Testis (tissue), 3 donors: ENCODE results near the gene PXDN. TPM values are rescaled to one million over a fixed set of nuclear protein-coding genes. Genes with fewer than 3 reads are reported as not detected.
A peak's percentile ranks its signal among the peaks of the same experiment; 100 is the strongest.

ENCODE experiments used
- DNase-seq: peaks from one replicate; pipeline ENCODE4 v3.0.0-alpha.2; 2019
- H3K27ac ChIP-seq, 2 donors: fragments of 200-600 bp; sonication (generic); one replicate each; pipeline ENCODE4 v1.5.1; 2019
- H3K27me3 ChIP-seq: fragments of 200-600 bp; sonication (generic); one replicate; pipeline ENCODE4 v1.5.1; 2019
- H3K36me3 ChIP-seq: fragments of 200-600 bp; sonication (generic); one replicate; pipeline ENCODE4 v1.5.1; 2017; ENCODE audit warnings: low read depth; ENCODE audit errors: missing control alignments
- H3K4me1 ChIP-seq: fragments of 200-600 bp; sonication (generic); one replicate; pipeline ENCODE4 v1.5.1; 2019
- H3K4me3 ChIP-seq, 2 donors: fragments of 200-600 bp; sonication (generic); one replicate each; pipeline ENCODE4 v1.5.1; 2017 to 2019
- H3K9me3 ChIP-seq: fragments of 200-600 bp; sonication (generic); one replicate; pipeline ENCODE4 v1.5.1; 2017
- POLR2A ChIP-seq: fragments of 450-650 bp; IDR thresholded peaks from one replicate; pipeline ENCODE4 v1.6.1; 2017; ENCODE audit warnings: antibody characterized with exemption, mild to moderate bottlenecking, moderate library complexity
- WGBS, 2 donors: methylation state at CpG; one replicate each; pipeline ENCODE4 v1.1.5; 2018; 5-methylcytosine and 5-hydroxymethylcytosine counted together
- intact Hi-C: fragments of 100-400 bp; cut with DNase I; formaldehyde crosslinking; loops from one replicate; pipeline ENCODE4 v1.15.1; 2023; ENCODE audit warnings: low total_unique reads
- polyA plus RNA-seq: library from polyadenylated mRNA; stranded (reverse); fragments of 350-450 nt; fragmentation: Illumina TruSeq; extraction: RNeasy Lipid Tissue Mini Kit (QIAGEN cat#74804); gene quantifications from one replicate; pipeline ENCODE4 v1.2.3, GENCODE V29; 2014; ENCODE audit warnings: low read depth, low replicate concordance; ENCODE audit not compliant: insufficient read depth
- total RNA-seq, 2 donors: library from RNA; depleted of rRNA; stranded (reverse); fragments of >200 nt; gene quantifications; one replicate each; pipeline ENCODE4 v1.2.3, GENCODE V29; 2016
- TF ChIP-seq, protein P1 (sequence below), 3 experiments: fragments of 450-650 bp in 2 of 3; fragments of 200-600 bp in 1 of 3; sonication (generic) in 1 of 3; IDR thresholded peaks; one replicate each; pipeline ENCODE4 v1.5.1; 2016 to 2019; ENCODE audit warnings: antibody characterized with exemption in 3 of 3, mild to moderate bottlenecking in 2 of 3, moderate library complexity in 1 of 3

The PXDN gene
- total and polyA plus RNA-seq, 3 donors from 2014 or later: 26.7 to 41.8 (median 33.8) TPM

DNA sequence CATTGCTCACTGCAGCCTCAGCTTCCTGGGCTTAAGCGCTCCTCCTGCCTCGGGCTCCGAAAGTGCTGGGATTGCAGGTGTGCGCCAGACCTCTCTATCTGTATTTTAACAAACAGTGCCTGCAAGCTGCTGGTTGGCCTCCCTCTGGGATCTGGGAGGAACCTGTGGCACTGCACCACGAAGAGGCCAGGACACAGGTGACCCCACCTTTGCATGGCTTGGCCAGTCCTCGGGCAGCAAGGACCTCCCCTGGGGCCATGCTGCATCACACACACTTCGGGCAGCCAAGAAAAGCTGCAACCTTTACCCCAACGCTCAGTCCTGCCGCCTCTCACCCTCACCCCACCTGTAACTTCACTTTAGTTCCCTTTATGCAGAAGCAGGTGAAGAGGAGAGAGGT, 70.0 kb downstream of the PXDN start:
- Histone ChIP-seq H3K9me3 (no peaks in the 10 kb centered on the region), H3K27me3 (no peaks in the 10 kb centered on the region), H3K27ac (no peak overlapping the region), H3K4me3 (no peak overlapping the region), H3K4me1 (no peaks in the 10 kb centered on the region), H3K36me3 (no peaks in the 10 kb centered on the region)
- TF ChIP-seq, protein P1, sequence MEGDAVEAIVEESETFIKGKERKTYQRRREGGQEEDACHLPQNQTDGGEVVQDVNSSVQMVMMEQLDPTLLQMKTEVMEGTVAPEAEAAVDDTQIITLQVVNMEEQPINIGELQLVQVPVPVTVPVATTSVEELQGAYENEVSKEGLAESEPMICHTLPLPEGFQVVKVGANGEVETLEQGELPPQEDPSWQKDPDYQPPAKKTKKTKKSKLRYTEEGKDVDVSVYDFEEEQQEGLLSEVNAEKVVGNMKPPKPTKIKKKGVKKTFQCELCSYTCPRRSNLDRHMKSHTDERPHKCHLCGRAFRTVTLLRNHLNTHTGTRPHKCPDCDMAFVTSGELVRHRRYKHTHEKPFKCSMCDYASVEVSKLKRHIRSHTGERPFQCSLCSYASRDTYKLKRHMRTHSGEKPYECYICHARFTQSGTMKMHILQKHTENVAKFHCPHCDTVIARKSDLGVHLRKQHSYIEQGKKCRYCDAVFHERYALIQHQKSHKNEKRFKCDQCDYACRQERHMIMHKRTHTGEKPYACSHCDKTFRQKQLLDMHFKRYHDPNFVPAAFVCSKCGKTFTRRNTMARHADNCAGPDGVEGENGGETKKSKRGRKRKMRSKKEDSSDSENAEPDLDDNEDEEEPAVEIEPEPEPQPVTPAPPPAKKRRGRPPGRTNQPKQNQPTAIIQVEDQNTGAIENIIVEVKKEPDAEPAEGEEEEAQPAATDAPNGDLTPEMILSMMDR (IDR thresholded peaks at IDR 0.05): no peak
- TF ChIP-seq POLR2A: no peak
- intact Hi-C loops: no loop called here
- 89 to 90% methylated on average over 9 of the region's 9 CpGs for WGBS, 2 donors
- peak; percentile 2 for DNase-seq

GRCh38 chr2:1673160-1673944, 71.0 kb downstream of the PXDN start:
- H3K4me3 ChIP-seq: no peak overlapping the region
- no peak for TF ChIP-seq POLR2A
- TF ChIP-seq, protein P1 (IDR thresholded peaks at IDR 0.05): no peak
- H3K27me3 ChIP-seq: no peaks in the 10 kb centered on the region
- H3K4me1 ChIP-seq: no peaks in the 10 kb centered on the region
- H3K36me3 ChIP-seq: no peaks in the 10 kb centered on the region
- DNase-seq: peak; percentile 8
- H3K9me3 ChIP-seq: no peaks in the 10 kb centered on the region
- intact Hi-C loops: no loop called here
- H3K27ac ChIP-seq: no peak overlapping the region
- WGBS, 2 donors: 92 to 93% methylated on average over 15 to 18 of the region's 18 CpGs

GRCh38 chr2:1672738-1673137, 71.6 kb downstream of the PXDN start:
- no peak for DNase-seq
- Histone ChIP-seq H3K4me1 (no peaks in the 10 kb centered on the region), H3K4me3 (no peak overlapping the region), H3K9me3 (no peaks in the 10 kb centered on the region), H3K36me3 (no peaks in the 10 kb centered on the region), H3K27me3 (no peaks in the 10 kb centered on the region), H3K27ac (no peak overlapping the region)
- WGBS, 2 donors: 83 to 92% methylated on average over 5 of the region's 5 CpGs
- intact Hi-C loops: no loop called here
- TF ChIP-seq, protein P1 (IDR thresholded peaks at IDR 0.05): no peak
- no peak for TF ChIP-seq POLR2A

GRCh38 chr2:1671916-1672315, 72.4 kb downstream of the PXDN start:
- Histone ChIP-seq H3K27me3 (no peaks in the 10 kb centered on the region), H3K4me3 (no peak overlapping the region), H3K9me3 (no peaks in the 10 kb centered on the region), H3K36me3 (no peaks in the 10 kb centered on the region), H3K4me1 (no peaks in the 10 kb centered on the region), H3K27ac (no peak overlapping the region)
- intact Hi-C loops: no loop called here
- TF ChIP-seq, protein P1 (IDR thresholded peaks at IDR 0.05): no peak
- no peak for TF ChIP-seq POLR2A
- WGBS, 2 donors: 88% methylated on average over 3 of the region's 3 CpGs
- peak; percentile 6 for DNase-seq

GRCh38 chr2:1670636-1671035, 73.7 kb downstream of the PXDN start:
- no peaks in the 10 kb centered on the region for H3K27me3 ChIP-seq
- H3K4me3 ChIP-seq: no peak overlapping the region
- intact Hi-C loops: no loop called here
- no peak for TF ChIP-seq POLR2A
- TF ChIP-seq, protein P1 (IDR thresholded peaks at IDR 0.05): no peak
- H3K4me1 ChIP-seq: no peaks in the 10 kb centered on the region
- peak; percentile 7 for DNase-seq
- 82 to 88% methylated on average over 6 of the region's 6 CpGs for WGBS, 2 donors
- no peaks in the 10 kb centered on the region for H3K36me3 ChIP-seq
- H3K9me3 ChIP-seq: no peaks in the 10 kb centered on the region
- H3K27ac ChIP-seq: no peak overlapping the region
